Posterior cingulate gyrus (tissue), 11 donors: Measurements from ENCODE around the gene TTBK1.

Source experiments
- DNase-seq, 10 donors: peaks; one replicate each; pipeline versions ENCODE4 v3.0.0 to v3.0.0-alpha.2; 2020 to 2021; ENCODE audit warnings: mixed read lengths in 3 of 10
- intact Hi-C: fragments of 100-400 bp; cut with DNase I; formaldehyde crosslinking; loops from one replicate; pipeline ENCODE4 v1.15.1; 2023

Gene TTBK1

GRCh38 chr6:43248791-43249190, 5.5 kb downstream of the TTBK1 start:
- intact Hi-C loops: loop anchor here (10.0 kb wide), 1 partner anchor 74 kb away; the partner anchor contains the start of gene SRF
- DNase-seq: no peak

GRCh38 chr6:43250992-43251373, 7.7 kb downstream of the TTBK1 start:
- intact Hi-C loops: no loop called here
- DNase-seq: peak in 1 of 10 donors; percentile 55

DNA sequence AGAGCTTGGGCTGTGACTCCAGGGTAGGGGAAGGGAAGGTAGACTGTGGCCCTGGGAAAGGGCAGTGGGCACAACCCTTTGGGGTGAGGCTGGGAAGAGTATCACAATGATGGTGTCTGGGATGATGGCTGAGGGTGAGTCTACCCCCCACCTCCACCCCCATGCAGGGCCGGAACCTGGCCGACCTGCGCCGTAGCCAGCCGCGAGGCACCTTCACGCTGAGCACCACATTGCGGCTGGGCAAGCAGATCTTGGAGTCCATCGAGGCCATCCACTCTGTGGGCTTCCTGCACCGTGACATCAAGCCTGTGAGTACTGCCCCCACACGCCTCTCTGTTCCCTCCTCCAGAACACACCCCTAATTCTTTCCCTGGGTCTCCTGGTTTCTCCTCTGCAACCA, 10.1 kb downstream of the TTBK1 start:
- intact Hi-C loops: no loop called here
- DNase-seq: peak in 1 of 10 donors; percentile 59

DNA sequence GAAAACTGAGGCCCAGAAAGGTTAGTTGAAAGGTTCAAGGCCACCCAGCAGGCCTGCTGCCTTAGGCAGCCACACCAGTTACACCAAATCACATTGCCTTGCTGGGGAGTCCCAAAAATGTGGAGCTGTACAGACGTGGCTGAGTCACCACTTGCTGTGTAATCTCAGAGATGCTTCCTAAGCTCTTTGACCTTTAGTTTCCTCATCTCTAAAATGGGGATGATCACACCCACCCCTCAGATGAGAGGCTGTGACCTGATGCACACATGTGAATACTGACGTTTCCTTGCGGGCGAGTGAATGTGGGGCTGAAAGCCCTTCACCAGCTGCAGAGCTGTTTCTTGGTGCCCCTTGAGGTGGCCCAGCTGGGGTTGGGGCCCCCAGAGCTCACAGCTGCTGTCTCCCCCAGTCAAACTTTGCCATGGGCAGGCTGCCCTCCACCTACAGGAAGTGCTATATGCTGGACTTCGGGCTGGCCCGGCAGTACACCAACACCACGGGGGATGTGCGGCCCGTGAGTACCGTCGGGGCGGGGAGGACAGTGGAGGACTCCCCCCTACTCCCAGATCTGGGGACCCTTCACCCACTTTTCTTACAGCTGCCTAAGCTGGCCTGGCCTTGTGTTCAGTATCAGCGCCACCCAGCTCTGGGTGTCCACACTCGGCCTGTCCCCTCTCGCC, 11.0 kb downstream of the TTBK1 start:
- intact Hi-C loops: no loop called here
- peak in 1 of 10 donors; percentile 37 for DNase-seq

- intact Hi-C loops: no loop called here
- DNase-seq: peak in 1 of 10 donors; percentile 26
Measured at GRCh38 chr6:43254846-43255245, 11.6 kb downstream of the TTBK1 start.

GRCh38 chr6:43255408-43256054, 12.2 kb downstream of the TTBK1 start:
- peak in 1 of 10 donors; percentile 52 for DNase-seq
- intact Hi-C loops: no loop called here

DNA sequence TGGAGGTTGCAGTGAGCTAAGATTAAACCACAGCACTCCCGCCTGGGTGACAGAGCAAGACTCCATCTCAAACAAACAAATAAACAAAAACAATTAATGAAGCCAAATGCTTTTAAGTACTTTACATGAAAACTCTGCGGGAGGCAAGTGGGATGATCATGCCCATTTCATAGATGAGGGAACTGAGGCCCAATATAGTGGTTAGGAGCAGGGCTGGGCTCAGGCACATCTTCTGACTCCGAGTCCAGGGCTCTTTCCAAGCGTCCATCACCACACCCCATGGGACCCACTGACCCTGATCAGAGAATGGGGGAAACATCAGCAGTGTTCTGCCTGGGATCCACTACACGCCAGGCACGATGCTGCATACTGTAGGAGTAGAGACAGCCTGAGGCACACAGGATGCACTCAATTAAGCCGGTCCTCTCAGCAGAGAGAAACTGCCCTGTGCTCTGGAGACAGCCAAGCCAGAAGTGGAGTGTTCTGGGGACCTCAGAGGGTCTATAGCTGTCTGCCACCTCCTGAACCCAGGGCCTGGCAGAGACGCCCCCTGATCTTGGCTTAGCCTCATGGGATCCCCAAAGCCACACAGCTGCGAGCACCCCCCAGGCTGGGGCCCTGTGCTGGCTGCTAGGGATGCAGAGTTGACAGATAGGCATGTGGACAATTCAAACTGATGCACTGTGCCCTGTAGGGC, 13.5 kb downstream of the TTBK1 start:
- intact Hi-C loops: no loop called here
- peak in 1 of 10 donors; percentile 20 for DNase-seq

DNA sequence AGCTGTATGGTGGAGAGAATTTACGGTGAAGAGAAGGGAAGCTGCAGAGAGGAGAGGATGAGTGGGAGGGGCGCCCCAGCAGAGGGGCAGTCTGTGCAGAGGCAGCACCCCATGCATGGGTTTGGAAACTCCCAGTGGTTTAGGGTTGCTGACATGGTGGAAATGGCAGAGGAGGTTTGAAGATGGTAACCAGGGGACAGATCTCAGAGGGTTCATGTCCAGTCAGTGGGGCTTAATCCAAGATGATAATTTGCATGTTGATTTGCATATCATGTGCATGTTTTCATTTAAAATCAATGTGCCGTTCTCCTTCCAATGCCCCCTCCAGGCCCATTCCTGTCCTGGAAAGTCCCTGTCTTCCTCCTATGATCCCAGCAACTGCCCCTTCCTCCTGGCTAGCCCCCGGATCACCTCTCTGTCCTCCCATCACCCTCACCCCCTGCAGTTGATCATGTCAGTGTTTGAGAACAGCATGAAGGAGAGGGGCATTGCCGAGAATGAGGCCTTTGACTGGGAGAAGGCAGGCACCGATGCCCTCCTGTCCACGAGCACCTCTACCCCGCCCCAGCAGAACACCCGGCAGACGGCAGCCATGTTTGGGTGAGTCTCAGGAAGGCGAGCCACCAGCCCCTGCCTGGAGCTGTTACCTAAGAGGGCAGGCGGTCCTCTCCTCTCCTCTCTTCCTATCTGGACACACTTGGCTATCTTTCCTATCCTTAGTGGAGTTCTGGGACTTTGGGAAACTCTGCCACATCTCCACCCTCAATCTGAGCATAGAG, 14.3 kb downstream of the TTBK1 start:
- DNase-seq: peak in 1 of 10 donors; percentile 44
- intact Hi-C loops: no loop called here

GRCh38 chr6:43258180-43258579, 14.9 kb downstream of the TTBK1 start:
- intact Hi-C loops: no loop called here
- no peak for DNase-seq

- DNase-seq: peak in 1 of 10 donors; percentile 67
- intact Hi-C loops: no loop called here
Measured at GRCh38 chr6:43258807-43259686, 15.8 kb downstream of the TTBK1 start.

GRCh38 chr6:43260791-43261190, 17.5 kb downstream of the TTBK1 start:
- peak in 1 of 10 donors; percentile 17 for DNase-seq
- intact Hi-C loops: loop anchor here (10.0 kb wide), 1 partner anchor 244 kb away; no protein-coding TSS in a partner anchor

- intact Hi-C loops: loop anchor here (10.0 kb wide), 1 partner anchor 244 kb away; no protein-coding TSS in a partner anchor
- peak in 1 of 10 donors; percentile 15 for DNase-seq
Measured at GRCh38 chr6:43261198-43261597, 17.9 kb downstream of the TTBK1 start.

- DNase-seq: peak in 2 of 10 donors; percentile 27 to 54
Measured at GRCh38 chr6:43262000-43262779, 18.9 kb downstream of the TTBK1 start.

DNA sequence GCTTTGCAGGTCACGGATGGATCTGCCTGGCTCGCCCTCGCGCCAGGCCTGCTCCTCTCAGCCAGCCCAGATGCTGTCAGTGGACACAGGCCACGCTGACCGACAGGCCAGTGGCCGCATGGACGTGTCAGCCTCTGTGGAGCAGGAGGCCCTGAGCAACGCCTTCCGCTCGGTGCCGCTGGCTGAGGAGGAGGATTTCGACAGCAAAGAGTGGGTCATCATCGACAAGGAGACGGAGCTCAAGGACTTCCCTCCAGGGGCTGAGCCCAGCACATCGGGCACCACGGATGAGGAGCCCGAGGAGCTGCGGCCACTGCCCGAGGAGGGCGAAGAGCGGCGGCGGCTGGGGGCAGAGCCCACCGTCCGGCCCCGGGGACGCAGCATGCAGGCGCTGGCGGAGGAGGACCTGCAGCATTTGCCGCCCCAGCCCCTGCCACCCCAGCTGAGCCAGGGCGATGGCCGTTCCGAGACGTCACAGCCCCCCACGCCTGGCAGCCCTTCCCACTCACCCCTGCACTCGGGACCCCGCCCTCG, 19.6 kb downstream of the TTBK1 start:
- DNase-seq: peak in 2 of 10 donors; percentile 78 to 81
- intact Hi-C loops: loop anchor here (10.0 kb wide), 1 partner anchor 242 kb away; no protein-coding TSS in a partner anchor

More at GRCh38 chr6:43262000-43262779, 18.9 kb downstream of the TTBK1 start:
- intact Hi-C loops: loop anchor here (10.0 kb wide), 1 partner anchor 243 kb away; no protein-coding TSS in a partner anchor

GRCh38 chr6:43263314-43264178, 20.3 kb downstream of the TTBK1 start:
- peak in 9 of 10 donors; percentile 42 to 94 (median 61) for DNase-seq
- intact Hi-C loops: loop anchor here (10.0 kb wide), 1 partner anchor 241 kb away; no protein-coding TSS in a partner anchor

DNA sequence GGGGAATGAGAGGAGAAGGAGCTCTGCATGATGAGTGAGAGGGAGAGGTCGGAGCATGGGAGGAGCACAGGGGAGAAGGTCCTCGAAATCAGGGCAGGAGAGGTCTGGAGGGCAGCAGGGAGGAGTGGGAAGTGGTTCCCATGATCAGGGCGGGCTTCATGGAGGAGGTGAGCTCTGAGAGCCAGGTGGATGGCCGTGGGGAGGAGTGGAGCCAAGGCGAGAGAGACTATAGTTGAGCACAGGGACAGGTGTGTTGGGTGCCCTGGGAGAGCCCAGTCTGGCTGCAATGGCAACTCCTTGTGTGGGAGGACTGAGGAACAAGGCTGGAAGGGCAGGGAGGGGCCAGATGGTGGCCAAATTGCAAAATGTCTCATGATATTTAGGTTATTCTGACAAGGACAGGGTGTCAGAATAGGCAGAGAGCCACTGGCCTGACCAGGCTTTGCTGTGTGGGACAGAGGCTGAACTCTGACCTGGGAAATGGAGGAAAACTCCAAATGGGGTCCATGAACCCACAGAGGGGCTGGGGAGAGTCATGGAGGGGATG, 21.4 kb downstream of the TTBK1 start:
- DNase-seq: no peak
- intact Hi-C loops: loop anchor here (10.0 kb wide), 1 partner anchor 240 kb away; no protein-coding TSS in a partner anchor

DNA sequence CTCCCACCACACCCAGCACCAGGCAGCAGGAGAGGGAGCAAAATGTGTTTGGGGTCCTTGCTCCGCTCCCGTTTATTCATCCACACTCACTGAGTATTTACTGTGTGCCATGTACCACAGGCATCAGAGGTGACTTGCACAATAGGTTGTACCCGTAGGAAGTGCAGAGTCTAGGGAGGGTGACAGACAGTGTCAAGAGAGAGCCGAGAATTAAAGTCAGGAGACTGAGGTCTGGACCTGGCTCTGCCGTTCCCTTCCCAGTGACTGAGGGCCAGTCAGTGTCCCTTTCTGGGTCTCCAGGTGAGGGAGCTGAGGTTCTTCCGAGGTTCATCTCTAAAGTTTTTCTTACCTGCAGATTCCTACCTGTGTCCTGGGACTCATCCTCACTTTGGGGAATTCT, 22.3 kb downstream of the TTBK1 start:
- intact Hi-C loops: loop anchor here (10.0 kb wide), 1 partner anchor 239 kb away; no protein-coding TSS in a partner anchor
- DNase-seq: no peak
